GM18868 (cell line): Measurements from ENCODE around the gene ABL1.
A peak's percentile ranks its signal among the peaks of the same experiment; 100 is the strongest.

Experiments
- ATAC-seq: cut with Tn5 transposase; IDR thresholded peaks from one replicate; pipeline ENCODE4 v1.9.1; 2021; ENCODE audit warnings: mild to moderate bottlenecking, moderate library complexity; ENCODE audit not compliant: unreplicated experiment

The ABL1 gene

GRCh38 chr9:130870491-130871381 lies 35.7 kb downstream of the ABL1 start:
- ATAC-seq: peak; percentile 76

GRCh38 chr9:130871395-130872062 lies 36.5 kb downstream of the ABL1 start:
- no peak for ATAC-seq

GRCh38 chr9:130872093-130872492 lies 37.0 kb downstream of the ABL1 start:
- ATAC-seq: no peak

GRCh38 chr9:130872508-130872907 lies 37.5 kb downstream of the ABL1 start:
- ATAC-seq: no peak

- no peak for ATAC-seq
These were observed 38.0 kb downstream of the ABL1 start for GRCh38 chr9:130872912-130873503.

DNA sequence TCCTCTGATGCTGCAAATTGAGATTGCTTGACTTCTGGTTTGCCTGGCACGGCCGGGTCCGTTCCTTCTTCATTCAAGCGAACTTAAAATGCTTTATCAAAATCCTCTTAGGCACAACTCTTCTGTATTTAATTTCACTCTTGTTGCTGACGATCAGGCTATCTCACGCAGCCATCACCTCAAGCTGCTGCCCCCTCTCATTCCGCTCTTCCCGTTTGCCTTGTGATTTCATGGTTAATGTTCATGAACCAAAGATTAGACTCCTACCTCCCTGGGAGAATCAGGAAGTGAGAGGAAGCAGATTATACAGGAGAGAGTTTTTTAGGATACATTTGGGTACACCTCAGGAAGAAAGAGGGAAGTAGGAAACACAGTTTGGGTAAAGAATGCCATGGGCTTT lies 38.9 kb downstream of the ABL1 start:
- no peak for ATAC-seq

- ATAC-seq: no peak
These were observed 39.7 kb downstream of the ABL1 start for GRCh38 chr9:130874783-130875182.

- ATAC-seq: no peak
These were observed 42.2 kb downstream of the ABL1 start for GRCh38 chr9:130877300-130877699.

DNA sequence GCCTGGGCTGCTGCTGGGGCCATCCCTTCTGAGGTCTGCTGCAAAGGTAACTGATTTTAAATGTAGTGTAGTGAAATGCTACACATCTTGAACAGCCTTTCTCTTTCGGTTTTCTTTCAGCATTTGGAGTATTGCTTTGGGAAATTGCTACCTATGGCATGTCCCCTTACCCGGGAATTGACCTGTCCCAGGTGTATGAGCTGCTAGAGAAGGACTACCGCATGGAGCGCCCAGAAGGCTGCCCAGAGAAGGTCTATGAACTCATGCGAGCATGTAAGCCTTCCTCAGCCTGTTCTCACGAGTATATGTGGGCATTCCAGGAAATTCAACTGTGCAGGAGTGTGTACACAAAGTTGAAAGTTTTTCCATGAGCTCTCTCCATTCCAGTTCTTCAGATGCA lies 43.2 kb downstream of the ABL1 start:
- ATAC-seq: no peak

- ATAC-seq: no peak
These were observed 44.9 kb downstream of the ABL1 start for GRCh38 chr9:130879863-130880411.

- ATAC-seq: no peak
These were observed 45.7 kb downstream of the ABL1 start for GRCh38 chr9:130880599-130881220.

DNA sequence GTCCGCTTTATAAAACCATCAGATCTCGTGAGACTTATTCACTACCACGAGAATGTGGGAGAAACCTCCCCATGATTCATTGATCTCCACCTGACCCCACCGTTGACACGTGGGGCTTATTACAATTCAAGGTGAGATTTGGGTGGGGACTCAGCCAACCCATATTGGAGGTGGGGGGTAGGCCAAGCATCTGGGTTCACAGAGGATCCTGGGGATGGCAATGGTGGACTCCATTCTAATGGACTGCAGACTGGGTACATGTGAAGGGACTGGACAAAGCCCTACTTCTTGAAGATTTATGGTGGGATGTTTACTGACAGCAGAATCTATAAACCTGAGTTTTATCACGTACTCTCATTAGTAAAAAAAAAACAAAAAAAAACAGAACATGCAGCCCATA lies 46.5 kb downstream of the ABL1 start:
- no peak for ATAC-seq

GRCh38 chr9:130882696-130883225 lies 47.7 kb downstream of the ABL1 start:
- no peak for ATAC-seq

DNA sequence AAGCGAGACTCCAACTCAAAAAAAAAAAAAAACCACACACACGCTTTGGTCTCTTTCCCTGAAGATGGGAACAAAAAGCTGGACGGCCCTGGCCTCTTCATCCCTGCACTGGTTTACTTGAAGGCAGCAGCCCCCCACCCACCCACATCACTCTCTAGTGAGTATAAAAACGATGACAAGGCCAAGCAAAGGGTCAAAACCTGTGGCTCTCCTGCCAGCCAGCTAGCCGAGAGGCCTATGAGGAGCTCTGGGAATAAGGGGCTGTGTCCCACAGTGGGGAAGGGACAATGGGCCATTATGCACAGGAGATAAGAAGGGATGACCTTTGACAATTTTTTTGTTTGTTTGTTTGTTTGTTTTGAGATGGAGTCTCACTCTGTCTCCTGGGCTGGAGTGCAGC lies 48.4 kb downstream of the ABL1 start:
- no peak for ATAC-seq

GRCh38 chr9:130884111-130884531 lies 49.1 kb downstream of the ABL1 start:
- ATAC-seq: no peak

GRCh38 chr9:130884542-130885483 lies 49.8 kb downstream of the ABL1 start:
- ATAC-seq: no peak

GRCh38 chr9:130885484-130886375 lies 50.7 kb downstream of the ABL1 start:
- ATAC-seq: no peak

- no peak for ATAC-seq
These were observed 51.9 kb downstream of the ABL1 start for GRCh38 chr9:130886981-130887380.
